ENCODE measurements around the gene CYP46A1. TPM values are rescaled to one million over a fixed set of nuclear protein-coding genes. Genes with fewer than 3 reads are reported as not detected.

CYP46A1 gene
- total RNA-seq, 2 experiments from 2014 or later = 0.11 to 0.22 TPM

DNA sequence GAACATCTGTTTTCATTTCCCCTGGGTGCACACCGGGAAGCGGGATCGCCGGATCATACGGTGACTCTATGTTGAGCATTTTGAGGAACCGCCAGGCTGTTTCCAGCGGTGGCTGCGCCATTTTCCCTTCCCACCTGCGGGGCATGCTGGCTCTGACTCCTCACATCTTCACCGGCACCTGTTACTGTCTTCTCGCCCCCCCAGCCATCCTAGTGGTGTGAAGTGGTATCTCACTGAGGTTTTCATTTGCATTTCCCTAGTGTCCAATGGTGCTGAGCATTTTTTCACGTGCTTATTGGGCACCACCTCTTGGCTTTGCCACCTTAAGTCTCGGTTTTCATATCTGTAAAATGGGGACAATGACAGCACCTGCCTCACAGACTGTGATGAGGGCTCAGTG is 65.0 kb downstream of the CYP46A1 start:
- peaks cover 21% of the 10 kb centered on the region for H3K4me1 ChIP-seq (ENCODE audit: insufficient read depth, low read length)
- Mint-ChIP-seq H3K27ac (no peak overlapping the region), H3K9me3 (no peaks in the 10 kb centered on the region), H3K4me1 (ENCODE audit: low read depth) (peaks cover 26% of the 10 kb centered on the region), H3K4me3 (no peak overlapping the region), H3K27me3 (peaks cover 27% of the 10 kb centered on the region), H3K36me3 (ENCODE audit: low read depth) (no peaks in the 10 kb centered on the region)
- ATAC-seq (ENCODE audit: poor library complexity) (no peak), DNase-seq (no peak)
- intact Hi-C loops (cut with DNase I, micrococcal nuclease) = no loop called here
- peaks cover 0 to 7% of the 10 kb centered on the region in 2 experiments for H3K9me3 ChIP-seq (ENCODE audit: control insufficient read depth in 1 of 2, insufficient read depth in 1 of 2, low read length in 2 of 2)
- ChIA-PET CTCF (no interaction called here), POLR2A (no interaction called here)
- no peaks in the 10 kb centered on the region for H3K36me3 ChIP-seq (ENCODE audit: insufficient read depth, low read length)
- no peak overlapping the region for H3K27ac ChIP-seq (ENCODE audit: low read depth in 1 of 2, low read length in 2 of 2)
- no peak for TF ChIP-seq CTCF (IDR thresholded peaks at IDR 0.05)
- peaks cover 20 to 31% of the 10 kb centered on the region in 2 experiments for H3K27me3 ChIP-seq (ENCODE audit: control insufficient read depth in 1 of 2, insufficient read depth in 2 of 2, low read length in 2 of 2)
- no peak overlapping the region for H3K4me3 ChIP-seq (ENCODE audit: low read length)

DNA sequence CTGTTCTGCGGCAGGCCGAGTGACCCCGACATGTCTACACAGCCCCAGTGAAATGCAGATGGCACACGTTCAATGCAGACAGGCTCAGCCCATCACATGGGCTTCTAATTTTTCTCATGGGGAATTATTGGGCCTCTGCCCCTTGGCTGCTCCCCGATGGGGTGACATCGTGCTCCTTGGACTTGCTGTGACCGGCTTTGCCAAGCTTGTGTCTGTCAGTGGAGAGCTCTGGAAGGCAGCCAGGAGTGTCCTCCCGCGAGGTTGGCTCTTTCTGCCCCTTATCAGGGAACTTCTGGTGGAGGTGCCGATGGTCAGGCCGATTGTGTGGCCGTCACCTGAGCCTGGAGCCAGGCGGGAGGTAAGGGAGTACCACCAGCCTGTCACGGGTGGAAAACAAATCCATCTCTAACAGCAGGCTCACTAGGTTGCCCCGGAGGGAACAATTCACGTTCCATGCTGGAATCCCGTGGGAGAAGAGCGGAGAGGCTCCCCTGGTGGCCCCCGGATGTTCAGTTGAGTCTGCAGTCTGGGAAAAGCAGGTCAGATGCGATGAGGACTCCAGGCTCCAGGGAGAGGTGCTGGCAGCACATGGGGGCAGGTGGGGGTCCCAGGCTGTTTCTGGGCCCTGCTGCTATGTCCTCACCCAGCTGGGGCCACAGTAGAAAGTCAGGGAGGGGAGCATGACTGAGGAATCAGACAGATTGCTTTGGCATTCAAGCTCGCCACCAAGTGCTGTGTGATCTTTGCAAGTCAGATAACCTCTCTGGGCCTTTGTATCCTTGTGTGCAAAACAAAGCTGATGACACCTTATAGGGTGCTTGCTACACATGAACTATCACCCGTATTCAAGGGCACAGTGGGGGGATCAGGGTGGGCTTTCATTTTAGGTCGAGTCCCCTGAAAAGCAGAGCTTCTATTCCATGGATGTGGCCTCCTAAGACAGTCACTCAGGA is 65.9 kb downstream of the CYP46A1 start:
- Mint-ChIP-seq H3K9me3 (no peaks in the 10 kb centered on the region), H3K4me1 (ENCODE audit: low read depth) (peaks cover 26% of the 10 kb centered on the region), H3K27me3 (peaks cover 32% of the 10 kb centered on the region), H3K27ac (no peak overlapping the region), H3K4me3 (no peak overlapping the region), H3K36me3 (ENCODE audit: low read depth) (no peaks in the 10 kb centered on the region)
- ChIA-PET CTCF (no interaction called here), POLR2A (no interaction called here)
- ATAC-seq (ENCODE audit: poor library complexity) (no peak), DNase-seq (no peak)
- peaks cover 21% of the 10 kb centered on the region for H3K4me1 ChIP-seq (ENCODE audit: insufficient read depth, low read length)
- H3K4me3 ChIP-seq (ENCODE audit: low read length) = no peak overlapping the region
- peaks cover 0 to 8% of the 10 kb centered on the region in 2 experiments for H3K9me3 ChIP-seq (ENCODE audit: control insufficient read depth in 1 of 2, insufficient read depth in 1 of 2, low read length in 2 of 2)
- intact Hi-C loops (cut with DNase I, micrococcal nuclease) = no loop called here
- peaks cover 28 to 39% of the 10 kb centered on the region in 2 experiments for H3K27me3 ChIP-seq (ENCODE audit: control insufficient read depth in 1 of 2, insufficient read depth in 2 of 2, low read length in 2 of 2)
- no peaks in the 10 kb centered on the region for H3K36me3 ChIP-seq (ENCODE audit: insufficient read depth, low read length)
- no peak for TF ChIP-seq CTCF (IDR thresholded peaks at IDR 0.05)
- no peak overlapping the region for H3K27ac ChIP-seq (ENCODE audit: low read depth in 1 of 2, low read length in 2 of 2)

GRCh38 chr14:99750746-99751450 is 66.8 kb downstream of the CYP46A1 start:
- Mint-ChIP-seq H3K27ac (no peak overlapping the region), H3K27me3 (peaks cover 32% of the 10 kb centered on the region), H3K4me3 (no peak overlapping the region), H3K9me3 (no peaks in the 10 kb centered on the region), H3K4me1 (ENCODE audit: low read depth) (peaks cover 20% of the 10 kb centered on the region), H3K36me3 (ENCODE audit: low read depth) (no peaks in the 10 kb centered on the region)
- Histone ChIP-seq H3K9me3 (ENCODE audit: control insufficient read depth in 1 of 2, insufficient read depth in 1 of 2, low read length in 2 of 2) (peaks cover 0 to 8% of the 10 kb centered on the region in 2 experiments), H3K27ac (ENCODE audit: low read depth in 1 of 2, low read length in 2 of 2) (no peak overlapping the region), H3K36me3 (ENCODE audit: insufficient read depth, low read length) (no peaks in the 10 kb centered on the region), H3K4me3 (ENCODE audit: low read length) (no peak overlapping the region), H3K4me1 (ENCODE audit: insufficient read depth, low read length) (peaks cover 18% of the 10 kb centered on the region), H3K27me3 (ENCODE audit: control insufficient read depth in 1 of 2, insufficient read depth in 2 of 2, low read length in 2 of 2) (peaks cover 32 to 48% of the 10 kb centered on the region in 2 experiments)
- no peak for TF ChIP-seq CTCF (IDR thresholded peaks at IDR 0.05)
- ChIA-PET CTCF (no interaction called here), POLR2A (no interaction called here)
- intact Hi-C loops (cut with DNase I, micrococcal nuclease) = no loop called here
- DNase-seq (no peak), ATAC-seq (ENCODE audit: poor library complexity) (no peak)

Data from CD4-positive, alpha-beta T cell (primary cell).